H1 (cell line): ENCODE data around the gene NGFR. TPM values are rescaled to one million over a fixed set of nuclear protein-coding genes. Genes with fewer than 3 reads are reported as not detected.
"Not testable (repeated sequence)": the region's sequence is repeated elsewhere in the genome, so short reads cannot be mapped to it uniquely, and the experiment has no call there.

Source experiments
- CTCF ChIA-PET: fragments of 300-600 bp; sonication (Branson Sonifier 250); formaldehyde crosslinking; loops from one replicate; lab custom pipeline; 2021; ENCODE audit not compliant: partially characterized antibody; lab: Charles Lee
- POLR2A ChIA-PET: fragments of 300-600 bp; sonication (Branson Sonifier 250); formaldehyde crosslinking; loops from one replicate; lab custom pipeline; 2021; ENCODE audit warnings: inconsistent platforms; ENCODE audit not compliant: partially characterized antibody; lab: Charles Lee
- DNase-seq, 2 experiments: peaks; one replicate each; pipeline versions ENCODE4 v3.0.0 to v3.0.0-alpha.2; 2010 to 2022; ENCODE audit warnings: low spot score in 2 of 2, low read depth in 1 of 2, mixed read lengths in 1 of 2
- FAIRE-seq: peaks from 2 replicates; lab custom pipeline; 2011; peaks lifted over from hg19 to GRCh38; lab: Jason Lieb, UNC
- H2AFZ ChIP-seq: 2 replicates; pipeline ENCODE4 v1.8.1; 2012; ENCODE audit warnings: low read length, inconsistent platforms
- H2AK5ac ChIP-seq: 2 replicates; pipeline ENCODE4 v1.6.1; 2013; ENCODE audit warnings: low read depth, low read length
- H2BK120ac ChIP-seq: replicated peaks from 2 replicates; pipeline ENCODE3; 2013; ENCODE audit warnings: low read depth, low read length, inconsistent platforms
- H2BK12ac ChIP-seq: 2 replicates; pipeline ENCODE4 v1.6.1; 2013; ENCODE audit warnings: low read depth, low read length
- H2BK15ac ChIP-seq: 2 replicates; pipeline ENCODE4 v1.6.1; 2013; ENCODE audit warnings: low read length
- H2BK20ac ChIP-seq: 2 replicates; pipeline ENCODE4 v1.6.1; 2013; ENCODE audit warnings: low read length
- H2BK5ac ChIP-seq: 2 replicates; pipeline ENCODE4 v1.6.1; 2013; ENCODE audit warnings: low read depth, low read length
- H3K14ac ChIP-seq: 2 replicates; pipeline ENCODE4 v1.6.1; 2013; ENCODE audit warnings: inconsistent platforms; ENCODE audit not compliant: insufficient read length
- H3K18ac ChIP-seq: 2 replicates; pipeline ENCODE4 v1.6.1; 2013; ENCODE audit warnings: low read length; ENCODE audit errors: extremely low read depth
- H3K23ac ChIP-seq: 2 replicates; pipeline ENCODE4 v1.6.1; 2013; ENCODE audit warnings: inconsistent platforms; ENCODE audit not compliant: insufficient read length
- H3K23me2 ChIP-seq: 2 replicates; pipeline ENCODE4 v1.6.1; 2013; ENCODE audit warnings: low read depth, low read length
- H3K27ac ChIP-seq: 2 replicates; pipeline ENCODE4 v1.6.1; 2011; ENCODE audit warnings: low read depth, low read length, inconsistent platforms
- H3K27me3 ChIP-seq, 4 experiments: replicated peaks in 1 of 4; 1 replicate in 1 of 4; 2 replicates in 3 of 4; pipeline versions ENCODE4 v1.6.1 to v1.8.1; 2011 to 2013; ENCODE audit warnings: low read length in 3 of 4, mild to moderate bottlenecking in 3 of 4, inconsistent platforms in 2 of 4, mixed read lengths in 2 of 4, moderate library complexity in 1 of 4; ENCODE audit not compliant: control insufficient read depth in 3 of 4, insufficient read depth in 3 of 4; ENCODE audit errors: extremely low read depth in 1 of 4
- H3K36me3 ChIP-seq, 4 experiments: 2 replicates each; pipeline versions ENCODE4 v1.6.1 to v1.8.1; 2011 to 2013; ENCODE audit warnings: mild to moderate bottlenecking in 4 of 4, low read length in 3 of 4, moderate library complexity in 2 of 4, control low read depth in 1 of 4, inconsistent platforms in 1 of 4; ENCODE audit not compliant: insufficient read depth in 4 of 4, control insufficient read depth in 2 of 4
- H3K4ac ChIP-seq: replicated peaks from 2 replicates; pipeline ENCODE3; 2013; ENCODE audit warnings: low read length, low read depth, mixed read lengths, inconsistent platforms; ENCODE audit not compliant: insufficient read length
- H3K4me1 ChIP-seq, 4 experiments: replicated peaks in 1 of 4; 1 replicate in 1 of 4; 2 replicates in 3 of 4; pipeline versions ENCODE4 v1.6.1 to v1.8.1; 2011 to 2013; ENCODE audit warnings: low read length in 3 of 4, inconsistent platforms in 2 of 4, mixed read lengths in 1 of 4; ENCODE audit not compliant: insufficient read depth in 4 of 4, control insufficient read depth in 3 of 4
- H3K4me2 ChIP-seq, 2 experiments: 2 replicates each; pipeline versions ENCODE4 v1.6.1 to v1.8.1; 2011 to 2013; ENCODE audit warnings: low read depth in 2 of 2, low read length in 2 of 2, control low read depth in 1 of 2, inconsistent platforms in 1 of 2, mild to moderate bottlenecking in 1 of 2; ENCODE audit not compliant: insufficient read depth in 1 of 2
- H3K4me3 ChIP-seq, 4 experiments: fragments of 200-600, 300-600 bp in 1 of 4; sonication (generic), shearing (Covaris generic), sonication (Bioruptor Twin) in 1 of 4; 2 replicates each; pipeline versions ENCODE4 v1.5.1 to v1.8.1; 2011 to 2016; ENCODE audit warnings: low read length in 4 of 4, low read depth in 3 of 4, control low read depth in 2 of 4, inconsistent platforms in 2 of 4, mild to moderate bottlenecking in 2 of 4, mixed read lengths in 1 of 4, moderate library complexity in 1 of 4; ENCODE audit not compliant: insufficient read depth in 2 of 4; ENCODE audit errors: extremely low read depth in 1 of 4
- H3K56ac ChIP-seq: replicated peaks from 2 replicates; pipeline ENCODE3; 2013; ENCODE audit warnings: low read depth, mild to moderate bottlenecking, mixed read lengths, low read length, inconsistent platforms; ENCODE audit not compliant: insufficient read length
- H3K79me1 ChIP-seq: 2 replicates; pipeline ENCODE4 v1.6.1; 2013; ENCODE audit warnings: low read depth, low read length, control low read depth
- H3K79me2 ChIP-seq, 2 experiments: 2 replicates each; pipeline versions ENCODE4 v1.6.1 to v1.8.1; 2012 to 2013; ENCODE audit warnings: low read length in 2 of 2, mild to moderate bottlenecking in 2 of 2, inconsistent platforms in 1 of 2; ENCODE audit not compliant: insufficient read depth in 2 of 2, control insufficient read depth in 1 of 2
- H3K9ac ChIP-seq, 4 experiments: replicated peaks in 1 of 4; 1 replicate in 1 of 4; 2 replicates in 3 of 4; pipeline versions ENCODE4 v1.6.1 to v1.8.1; 2011 to 2013; ENCODE audit warnings: low read depth in 3 of 4, low read length in 3 of 4, control low read depth in 2 of 4, mild to moderate bottlenecking in 2 of 4, moderate library complexity in 2 of 4, inconsistent platforms in 1 of 4; ENCODE audit errors: extremely low read depth in 1 of 4
- H3K9me3 ChIP-seq, 2 experiments: 2 replicates each; pipeline versions ENCODE4 v1.6.1 to v1.8.1; 2012 to 2013; ENCODE audit warnings: mild to moderate bottlenecking in 2 of 2, moderate library complexity in 2 of 2, control low read depth in 1 of 2, inconsistent platforms in 1 of 2, low read depth in 1 of 2, low read length in 1 of 2, mixed read lengths in 1 of 2; ENCODE audit not compliant: insufficient read depth in 2 of 2
- H4K20me1 ChIP-seq, 2 experiments: replicated peaks in 1 of 2; 2 replicates each; pipeline versions ENCODE3 to v1.8.1; 2011 to 2013; ENCODE audit warnings: inconsistent platforms in 2 of 2, low read length in 2 of 2, mild to moderate bottlenecking in 1 of 2; ENCODE audit not compliant: insufficient read depth in 2 of 2, control insufficient read depth in 1 of 2
- H4K5ac ChIP-seq: 2 replicates; pipeline ENCODE4 v1.6.1; 2013; ENCODE audit warnings: low read length, low read depth, mixed read lengths, inconsistent platforms; ENCODE audit not compliant: insufficient read length
- H4K8ac ChIP-seq: 2 replicates; pipeline ENCODE4 v1.8.0; 2013; ENCODE audit warnings: mild to moderate bottlenecking, moderate library complexity, low read length, inconsistent platforms; ENCODE audit not compliant: insufficient read depth; ENCODE audit errors: extremely low read depth
- H4K91ac ChIP-seq: replicated peaks from 2 replicates; pipeline ENCODE3; 2013; ENCODE audit warnings: low read length, mixed read lengths, inconsistent platforms; ENCODE audit not compliant: insufficient read length
- ATF2 ChIP-seq: IDR thresholded peaks from 2 replicates; pipeline ENCODE4 v1.6.1; 2012; ENCODE audit warnings: low read length, inconsistent platforms
- BRCA1 ChIP-seq: IDR thresholded peaks from 2 replicates; pipeline ENCODE4 v1.6.1; 2012; ENCODE audit warnings: low read depth, low read length, improper control_type of control experiment
- HDAC2 ChIP-seq, 2 experiments: fragments of 300-600 bp in 1 of 2; sonication (generic) in 1 of 2; IDR thresholded peaks; 2 replicates each; pipeline ENCODE4 v1.6.1; 2011 to 2012; ENCODE audit warnings: low read depth in 2 of 2, low read length in 2 of 2, mild to moderate bottlenecking in 2 of 2, moderate library complexity in 2 of 2, borderline replicate concordance in 1 of 2, inconsistent platforms in 1 of 2
- SAP30 ChIP-seq: fragments of 300-600 bp; sonication (generic); IDR thresholded peaks from 2 replicates; pipeline ENCODE4 v1.7.1; 2012; ENCODE audit warnings: low read length, moderate library complexity, mild to moderate bottlenecking, inconsistent platforms; ENCODE audit not compliant: insufficient read depth, insufficient replicate concordance
- TAF1 ChIP-seq: IDR thresholded peaks from 2 replicates; pipeline ENCODE4 v1.6.1; 2011; ENCODE audit warnings: mild to moderate bottlenecking, low read depth, low read length
- TEAD4 ChIP-seq: IDR thresholded peaks from 2 replicates; pipeline ENCODE4 v1.6.1; 2012; ENCODE audit warnings: low read depth, low read length, inconsistent platforms, mixed read lengths
- WGBS, 2 experiments: shearing (Covaris generic) in 1 of 2; methylation state at CpG; one replicate each; pipeline versions ENCODE4 v1.1.6 to v1.1.7; 2013 to 2015; ENCODE audit warnings: low lambda C conversion rate in 2 of 2, mixed read lengths in 2 of 2, inconsistent platforms in 1 of 2, low coverage in 1 of 2, missing lambda C conversion rate in 1 of 2; ENCODE audit not compliant: insufficient replicate concordance in 2 of 2, insufficient coverage in 1 of 2, insufficient read length in 1 of 2; ENCODE audit errors: extremely low coverage in 1 of 2, missing lambda C conversion rate in 1 of 2; 5-methylcytosine and 5-hydroxymethylcytosine counted together
- polyA plus RNA-seq, 7 experiments: library from polyadenylated mRNA; depleted of rRNA in 3 of 7; stranded (reverse) in 5 of 7; unstranded in 2 of 7; fragments of >200 nt in 5 of 7; fragments of 200-250 nt in 2 of 7; gene quantifications; 1 replicate in 5 of 7; 2 replicates in 1 of 7; 4 replicates in 1 of 7; pipeline versions ENCODE4 v1.2.1 to v1.2.3, GENCODE V29; 2011 to 2013; ENCODE audit warnings: missing spikeins in 2 of 7, mixed read lengths in 2 of 7
- total RNA-seq: library from RNA; stranded (reverse); fragmentation: NEBNext Ultra II Directional; extraction: Animal tissue kit (Norgen Biotek cat#: 25700); gene quantifications from 2 replicates; pipeline ENCODE4 v1.2.1, GENCODE V29; 2021

NGFR gene
- total and polyA plus RNA-seq, 2 of the 8 experiments (the other 6 are each of a cell fraction or from before 2014, with no cell fraction given) = 8.1 to 10.3 TPM

- no peak for TF ChIP-seq BRCA1
- TF ChIP-seq TAF1 = no peak
- TF ChIP-seq ATF2 = no peak
- no peak for TF ChIP-seq SAP30
- TF ChIP-seq HDAC2 (IDR thresholded peaks at IDR 0.05; ENCODE audit: borderline replicate concordance in 1 of 2, low read depth in 2 of 2, low read length in 2 of 2) = no peak
- TF ChIP-seq TEAD4 = no peak
Measured at GRCh38 chr17:49549691-49550678, 54.9 kb downstream of the NGFR start (continued).

DNA sequence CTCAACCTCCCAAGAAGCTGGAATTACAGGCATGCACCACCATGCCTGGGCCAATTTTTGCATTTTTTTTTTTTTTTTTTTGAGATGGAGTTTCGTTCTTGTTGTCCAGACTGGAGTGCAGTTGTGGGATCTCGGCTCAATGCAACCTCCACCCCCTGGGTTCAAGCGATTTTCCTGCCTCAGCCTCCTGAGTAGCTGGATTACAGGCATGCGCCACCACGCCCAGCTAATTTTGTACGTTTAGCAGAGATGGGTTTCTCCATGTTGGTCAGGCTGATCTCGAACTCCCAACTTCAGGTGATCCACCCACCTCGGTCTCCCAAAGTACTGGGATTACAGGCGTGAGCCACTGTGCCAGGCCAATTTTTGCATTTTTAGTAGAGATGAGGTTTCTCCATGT is 55.7 kb downstream of the NGFR start:
- not testable (repeated sequence) for H3K27ac ChIP-seq, H3K4ac ChIP-seq, H4K91ac ChIP-seq, H3K4me3 ChIP-seq, H2AK5ac ChIP-seq, H2BK12ac ChIP-seq, H4K8ac ChIP-seq, H3K9me3 ChIP-seq, H3K27me3 ChIP-seq, H3K36me3 ChIP-seq, H3K79me1 ChIP-seq, H3K14ac ChIP-seq, H4K20me1 ChIP-seq, H3K79me2 ChIP-seq, FAIRE-seq, H3K4me2 ChIP-seq, H3K9ac ChIP-seq, H3K56ac ChIP-seq, H2BK120ac ChIP-seq, H2BK15ac ChIP-seq, H2BK20ac ChIP-seq, H2BK5ac ChIP-seq, H3K23ac ChIP-seq, DNase-seq, H3K23me2 ChIP-seq, H2AFZ ChIP-seq, H3K18ac ChIP-seq, H4K5ac ChIP-seq
- ChIA-PET POLR2A (interaction anchor here (0.6 kb wide), 1 partner anchor 295 kb away, joined by 3 read pairs; no protein-coding TSS in a partner anchor), CTCF (interaction anchor here (1.2 to 16.4 kb wide), 6 partner anchors 40 to 146 kb away, joined by 4 to 228 read pairs (median 60); no protein-coding TSS in a partner anchor)
- H3K4me1 ChIP-seq = peaks cover 0 to 20% (median 13%) of the 10 kb centered on the region in 4 experiments; a peak in 6 of 7 replicates
- WGBS, 2 experiments = 85% methylated on average over 7 of the region's 9 CpGs; no CpG with 5 or more reads in 1 of the 2 experiments
